ENCODE results near the gene CCL28.

Gene CCL28

GRCh38 chr5:43353668-43354067 lies 58.5 kb downstream of the CCL28 start:
- no peak for TF ChIP-seq CTCF (IDR thresholded peaks at IDR 0.05; ENCODE audit: low read depth, low read length, missing control alignments)
- H3K4me3 ChIP-seq (ENCODE audit: low read depth, low read length) = no peak overlapping the region
- in situ Hi-C loops (cut with HindIII; ENCODE audit: low sequenced_read_pairs) = no loop called here
- DNase-seq (ENCODE audit: low read depth) = no peak

- in situ Hi-C loops (cut with HindIII; ENCODE audit: low sequenced_read_pairs) = no loop called here
- TF ChIP-seq CTCF (IDR thresholded peaks at IDR 0.05; ENCODE audit: low read depth, low read length, missing control alignments) = no peak
- H3K4me3 ChIP-seq (ENCODE audit: low read depth, low read length) = no peak overlapping the region
- DNase-seq (ENCODE audit: low read depth) = no peak
Measured at GRCh38 chr5:43352915-43353314, 59.3 kb downstream of the CCL28 start.

- no peak overlapping the region for H3K4me3 ChIP-seq (ENCODE audit: low read depth, low read length)
- DNase-seq (ENCODE audit: low read depth) = no peak
- in situ Hi-C loops (cut with HindIII; ENCODE audit: low sequenced_read_pairs) = no loop called here
- TF ChIP-seq CTCF (IDR thresholded peaks at IDR 0.05; ENCODE audit: low read depth, low read length, missing control alignments) = no peak
Measured at GRCh38 chr5:43352131-43352530, 60.1 kb downstream of the CCL28 start.

GRCh38 chr5:43348861-43349363 lies 63.3 kb downstream of the CCL28 start:
- H3K4me3 ChIP-seq (ENCODE audit: low read depth, low read length) = no peak overlapping the region
- TF ChIP-seq CTCF (IDR thresholded peaks at IDR 0.05; ENCODE audit: low read depth, low read length, missing control alignments) = no peak
- in situ Hi-C loops (cut with HindIII; ENCODE audit: low sequenced_read_pairs) = no loop called here

GRCh38 chr5:43348207-43348606 lies 64.0 kb downstream of the CCL28 start:
- in situ Hi-C loops (cut with HindIII; ENCODE audit: low sequenced_read_pairs) = no loop called here
- H3K4me3 ChIP-seq (ENCODE audit: low read depth, low read length) = no peak overlapping the region
- DNase-seq (ENCODE audit: low read depth) = no peak
- no peak for TF ChIP-seq CTCF (IDR thresholded peaks at IDR 0.05; ENCODE audit: low read depth, low read length, missing control alignments)

More at GRCh38 chr5:43348861-43349363, 63.3 kb downstream of the CCL28 start:
- no peak for DNase-seq (ENCODE audit: low read depth)

- in situ Hi-C loops (cut with HindIII; ENCODE audit: low sequenced_read_pairs) = no loop called here
- TF ChIP-seq CTCF (IDR thresholded peaks at IDR 0.05; ENCODE audit: low read depth, low read length, missing control alignments) = no peak
- H3K4me3 ChIP-seq (ENCODE audit: low read depth, low read length) = no peak overlapping the region
- no peak for DNase-seq (ENCODE audit: low read depth)
Measured at GRCh38 chr5:43338862-43339261, 73.3 kb downstream of the CCL28 start.

- in situ Hi-C loops (cut with HindIII; ENCODE audit: low sequenced_read_pairs) = no loop called here
- H3K4me3 ChIP-seq (ENCODE audit: low read depth, low read length) = no peak overlapping the region
- no peak for TF ChIP-seq CTCF (IDR thresholded peaks at IDR 0.05; ENCODE audit: low read depth, low read length, missing control alignments)
- DNase-seq (ENCODE audit: low read depth) = no peak
Measured at GRCh38 chr5:43336159-43336558, 76.0 kb downstream of the CCL28 start.

Measured in astrocyte of the cerebellum (primary cell).